Measurements from ENCODE around the gene TLR7. TPM values are rescaled to one million over a fixed set of nuclear protein-coding genes. Genes with fewer than 3 reads are reported as not detected.

The TLR7 gene
- 4.6 and 5.4 TPM in 2 replicates for total RNA-seq

DNA sequence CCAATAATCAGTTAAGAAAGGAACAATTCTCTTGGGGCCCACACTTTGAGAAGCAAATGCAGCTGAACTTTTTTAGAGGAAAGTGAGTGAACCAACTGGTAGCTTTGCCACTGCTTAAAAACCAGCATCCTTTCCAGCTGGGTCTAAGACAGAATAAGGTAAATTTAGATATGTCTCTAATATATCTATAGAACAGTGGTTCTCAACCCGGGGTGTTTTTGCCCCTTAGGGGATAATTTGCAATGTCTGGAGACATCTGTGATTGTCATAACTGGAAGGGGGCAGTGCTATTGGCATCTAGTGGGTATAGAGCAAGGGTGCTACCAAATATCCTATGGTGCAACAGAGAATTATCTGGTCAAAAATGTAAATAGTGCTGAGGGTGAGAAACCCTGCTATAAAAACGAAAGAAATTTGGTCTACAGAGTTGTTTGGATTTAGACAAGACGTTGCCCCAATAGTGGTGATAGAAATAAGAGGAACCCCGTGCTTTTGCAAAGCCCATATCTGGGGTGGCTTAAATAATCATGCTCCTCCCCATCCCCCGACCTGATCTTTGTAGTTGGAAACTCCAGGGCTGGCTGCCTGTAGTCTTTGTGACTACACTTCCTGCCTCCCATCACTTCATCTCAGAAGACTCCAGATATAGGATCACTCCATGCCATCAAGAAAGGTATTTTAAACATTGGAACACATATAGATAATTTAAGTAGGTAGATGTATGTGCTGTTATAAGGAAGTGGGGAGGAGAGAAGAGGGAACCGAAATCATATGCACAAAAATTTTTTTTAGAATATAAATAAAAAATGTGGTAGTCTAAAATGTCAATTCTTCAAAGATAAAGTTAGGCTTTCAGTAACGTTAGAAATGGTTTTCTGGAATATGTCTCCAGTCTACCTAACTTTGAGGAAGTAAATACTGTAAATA is at the start of gene TLR7:
TSS of gene TLR7 (plus strand) at position 622 of the 927 bp plus-strand sequence. CDS start 507 bp downstream, outside the sequence.
- ChIA-PET POLR2A (interaction anchor here (0.6 kb wide), 2 partner anchors 9 to 10 kb away, joined by 6 to 9 read pairs; no protein-coding TSS in a partner anchor), CTCF (interaction anchor here (1.2 kb wide), 1 partner anchor 53 kb away, joined by 4 read pairs; no protein-coding TSS in a partner anchor)
- TF ChIP-seq, protein P1, sequence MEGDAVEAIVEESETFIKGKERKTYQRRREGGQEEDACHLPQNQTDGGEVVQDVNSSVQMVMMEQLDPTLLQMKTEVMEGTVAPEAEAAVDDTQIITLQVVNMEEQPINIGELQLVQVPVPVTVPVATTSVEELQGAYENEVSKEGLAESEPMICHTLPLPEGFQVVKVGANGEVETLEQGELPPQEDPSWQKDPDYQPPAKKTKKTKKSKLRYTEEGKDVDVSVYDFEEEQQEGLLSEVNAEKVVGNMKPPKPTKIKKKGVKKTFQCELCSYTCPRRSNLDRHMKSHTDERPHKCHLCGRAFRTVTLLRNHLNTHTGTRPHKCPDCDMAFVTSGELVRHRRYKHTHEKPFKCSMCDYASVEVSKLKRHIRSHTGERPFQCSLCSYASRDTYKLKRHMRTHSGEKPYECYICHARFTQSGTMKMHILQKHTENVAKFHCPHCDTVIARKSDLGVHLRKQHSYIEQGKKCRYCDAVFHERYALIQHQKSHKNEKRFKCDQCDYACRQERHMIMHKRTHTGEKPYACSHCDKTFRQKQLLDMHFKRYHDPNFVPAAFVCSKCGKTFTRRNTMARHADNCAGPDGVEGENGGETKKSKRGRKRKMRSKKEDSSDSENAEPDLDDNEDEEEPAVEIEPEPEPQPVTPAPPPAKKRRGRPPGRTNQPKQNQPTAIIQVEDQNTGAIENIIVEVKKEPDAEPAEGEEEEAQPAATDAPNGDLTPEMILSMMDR (IDR thresholded peaks at IDR 0.05), result no peak
- DNase-seq (no peak), ATAC-seq (ENCODE audit: low read depth) (peak; percentile 51)
- peak within 1 kb of the TSS; percentile 95 for H3K27ac Mint-ChIP-seq
- H3K9me3 Mint-ChIP-seq, result no peaks in the 10 kb centered on the region
- H3K36me3 Mint-ChIP-seq (ENCODE audit: low read depth), result peaks cover 1% of the 10 kb centered on the region
- H3K4me1 Mint-ChIP-seq, result peaks cover 57% of the 10 kb centered on the region
- intact Hi-C loops (cut with micrococcal nuclease), result loop anchor here (1.0 kb wide), 2 partner anchors 22 to 28 kb away; no protein-coding TSS in a partner anchor
- no peaks in the 10 kb centered on the region for H3K27me3 Mint-ChIP-seq
- H3K4me3 Mint-ChIP-seq, result peak within 1 kb of the TSS; percentile 84

DNA sequence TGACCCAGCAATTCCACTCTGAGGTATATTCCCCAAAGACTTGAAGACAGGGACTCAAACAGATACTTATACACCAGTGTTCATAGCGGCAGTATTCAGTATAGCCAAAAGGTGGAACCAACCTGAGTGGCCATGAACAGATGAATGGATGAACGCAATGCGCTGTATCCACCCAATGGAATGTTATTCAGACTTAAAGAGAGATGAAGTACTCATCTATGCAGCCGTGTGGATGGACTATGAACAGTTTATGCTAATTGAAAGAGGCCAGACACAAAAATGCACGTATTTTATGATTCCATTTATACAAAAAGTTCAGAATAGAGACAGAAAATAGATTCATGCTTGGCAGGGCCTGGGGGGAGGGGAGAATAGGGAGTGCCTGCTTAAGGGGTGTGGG is 49.3 kb upstream of the TLR7 start:
- no peaks in the 10 kb centered on the region for H3K27me3 Mint-ChIP-seq
- POLR2A ChIA-PET, result interaction anchor here (0.7 kb wide), 1 partner anchor 114 kb away, joined by 3 read pairs; no protein-coding TSS in a partner anchor
- TF ChIP-seq, protein P1 (IDR thresholded peaks at IDR 0.05), result no peak
- no peaks in the 10 kb centered on the region for H3K4me1 Mint-ChIP-seq
- no peak overlapping the region for H3K4me3 Mint-ChIP-seq
- no peak overlapping the region for H3K27ac Mint-ChIP-seq
- peaks cover 34% of the 10 kb centered on the region for H3K36me3 Mint-ChIP-seq (ENCODE audit: low read depth)
- DNase-seq (no peak), ATAC-seq (ENCODE audit: low read depth) (no peak)
- intact Hi-C loops (cut with micrococcal nuclease), result loop anchor here (10.0 kb wide), 1 partner anchor 827 kb away; no protein-coding TSS in a partner anchor
- CTCF ChIA-PET, result no interaction called here
- no peaks in the 10 kb centered on the region for H3K9me3 Mint-ChIP-seq

DNA sequence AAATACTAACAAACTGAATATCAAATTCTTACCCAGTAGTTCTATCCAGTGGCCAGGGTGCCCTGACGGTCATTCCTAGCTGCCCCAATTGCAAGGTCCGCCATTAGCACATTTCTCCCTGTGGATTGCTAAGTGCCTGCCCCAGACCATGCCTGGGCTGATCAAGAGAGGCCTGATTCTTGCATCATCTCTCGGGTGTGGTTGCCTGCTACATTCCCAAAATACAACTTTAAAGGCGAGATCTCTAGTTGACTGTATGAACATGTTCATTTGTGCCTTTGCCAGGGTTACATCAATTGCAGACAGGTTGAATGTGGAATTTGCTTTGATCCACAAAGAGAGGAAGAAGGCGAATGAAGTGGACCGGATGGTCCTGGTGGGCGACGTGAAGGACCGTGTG is 47.6 kb upstream of the TLR7 start:
- H3K9me3 Mint-ChIP-seq, result no peaks in the 10 kb centered on the region
- intact Hi-C loops (cut with micrococcal nuclease), result loop anchor here (10.0 kb wide), 1 partner anchor 826 kb away; no protein-coding TSS in a partner anchor
- ChIA-PET CTCF (interaction anchor here (1.3 kb wide), 1 partner anchor 75 kb away, joined by 6 read pairs; no protein-coding TSS in a partner anchor), POLR2A (no interaction called here)
- H3K4me1 Mint-ChIP-seq, result no peaks in the 10 kb centered on the region
- H3K27ac Mint-ChIP-seq, result no peak overlapping the region
- H3K4me3 Mint-ChIP-seq, result no peak overlapping the region
- TF ChIP-seq, protein P1 (IDR thresholded peaks at IDR 0.05), result no peak
- H3K27me3 Mint-ChIP-seq, result no peaks in the 10 kb centered on the region
- ATAC-seq (ENCODE audit: low read depth) (no peak), DNase-seq (no peak)
- H3K36me3 Mint-ChIP-seq (ENCODE audit: low read depth), result peaks cover 41% of the 10 kb centered on the region

DNA sequence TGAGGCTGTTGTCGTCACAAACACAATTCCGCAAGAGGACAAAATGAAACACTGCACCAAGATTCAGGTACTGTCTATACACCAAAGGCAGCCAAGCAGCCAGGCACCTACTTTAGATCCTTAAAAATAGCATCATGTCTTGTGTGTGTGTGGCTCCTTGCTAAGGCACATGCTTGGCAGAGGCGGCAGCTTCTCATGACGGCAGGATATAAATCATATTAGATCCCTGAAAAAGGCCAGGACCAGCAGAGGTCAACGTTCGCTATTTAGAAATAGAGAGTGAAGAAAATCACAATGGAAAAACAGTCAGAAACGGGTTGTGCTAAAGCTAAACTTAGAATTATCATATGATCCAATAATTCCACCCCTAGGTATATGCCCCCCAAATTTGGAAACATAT is 46.1 kb upstream of the TLR7 start:
- TF ChIP-seq, protein P1 (IDR thresholded peaks at IDR 0.05), result no peak
- CTCF ChIA-PET, result no interaction called here
- POLR2A ChIA-PET, result no interaction called here
- Mint-ChIP-seq H3K27me3 (no peaks in the 10 kb centered on the region), H3K27ac (no peak overlapping the region), H3K36me3 (ENCODE audit: low read depth) (peaks cover 49% of the 10 kb centered on the region), H3K4me1 (no peaks in the 10 kb centered on the region), H3K4me3 (no peak overlapping the region), H3K9me3 (no peaks in the 10 kb centered on the region)
- DNase-seq (no peak), ATAC-seq (ENCODE audit: low read depth) (no peak)
- intact Hi-C loops (cut with micrococcal nuclease), result no loop called here

DNA sequence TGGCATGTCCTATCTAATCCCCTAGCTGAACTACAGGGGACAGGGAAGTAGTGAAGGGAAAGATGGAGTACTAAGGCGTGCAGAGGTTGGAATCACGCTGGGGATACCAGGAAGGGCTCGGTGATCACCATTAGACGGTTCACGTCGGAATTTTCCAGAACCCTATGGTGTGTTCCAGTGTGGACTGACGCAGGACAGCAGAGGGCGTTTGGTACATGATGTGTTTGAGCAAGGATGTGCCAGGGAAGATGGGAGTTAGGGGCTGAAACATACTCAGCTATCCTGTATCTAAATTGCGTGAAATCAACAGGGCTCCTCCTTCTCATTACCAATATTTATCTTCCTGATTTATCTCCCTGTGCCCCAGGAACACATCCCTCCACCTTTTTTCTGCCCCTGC is 41.9 kb upstream of the TLR7 start:
- no peak for DNase-seq
- no peaks in the 10 kb centered on the region for H3K9me3 Mint-ChIP-seq
- CTCF ChIA-PET, result no interaction called here
- ATAC-seq (ENCODE audit: low read depth), result no peak
- H3K4me3 Mint-ChIP-seq, result no peak overlapping the region
- no peaks in the 10 kb centered on the region for H3K27me3 Mint-ChIP-seq
- TF ChIP-seq, protein P1 (IDR thresholded peaks at IDR 0.05), result no peak
- H3K27ac Mint-ChIP-seq, result no peak overlapping the region
- intact Hi-C loops (cut with micrococcal nuclease), result no loop called here
- peaks cover 38% of the 10 kb centered on the region for H3K36me3 Mint-ChIP-seq (ENCODE audit: low read depth)
- POLR2A ChIA-PET, result no interaction called here
- H3K4me1 Mint-ChIP-seq, result no peaks in the 10 kb centered on the region

All from activated B cell treated with CpG ODN at 0.5 μM for 24 hours (primary cell).